GM21576 (cell line): ENCODE results near the gene DCPS.
"Not testable (repeated sequence)": the region's sequence is repeated elsewhere in the genome, so short reads cannot be mapped to it uniquely, and the experiment has no call there.

ENCODE experiments used
- ATAC-seq: cut with Tn5 transposase; IDR thresholded peaks from one replicate; pipeline ENCODE4 v1.9.1; 2021; ENCODE audit warnings: mild to moderate bottlenecking, moderate library complexity; ENCODE audit not compliant: unreplicated experiment

Gene DCPS

DNA sequence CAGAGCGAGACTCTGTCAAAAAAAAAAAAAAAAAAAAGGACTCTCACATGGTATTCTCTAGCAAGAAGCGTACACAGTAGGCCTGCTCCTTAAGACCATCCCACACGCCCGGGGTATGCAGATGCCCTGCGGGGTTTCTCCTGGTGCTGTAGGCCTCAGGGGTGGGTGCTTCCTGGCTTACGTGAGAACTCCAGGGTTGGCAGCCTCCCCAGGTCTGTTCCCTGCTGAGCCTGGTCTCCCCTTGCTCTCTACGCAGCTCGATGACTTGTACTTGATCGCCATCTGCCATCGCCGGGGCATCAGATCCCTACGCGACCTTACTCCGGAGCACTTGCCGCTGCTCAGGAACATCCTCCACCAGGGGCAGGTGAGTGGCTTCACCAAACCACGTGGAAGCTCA is 39.2 kb downstream of the DCPS start:
- no peak for ATAC-seq

DNA sequence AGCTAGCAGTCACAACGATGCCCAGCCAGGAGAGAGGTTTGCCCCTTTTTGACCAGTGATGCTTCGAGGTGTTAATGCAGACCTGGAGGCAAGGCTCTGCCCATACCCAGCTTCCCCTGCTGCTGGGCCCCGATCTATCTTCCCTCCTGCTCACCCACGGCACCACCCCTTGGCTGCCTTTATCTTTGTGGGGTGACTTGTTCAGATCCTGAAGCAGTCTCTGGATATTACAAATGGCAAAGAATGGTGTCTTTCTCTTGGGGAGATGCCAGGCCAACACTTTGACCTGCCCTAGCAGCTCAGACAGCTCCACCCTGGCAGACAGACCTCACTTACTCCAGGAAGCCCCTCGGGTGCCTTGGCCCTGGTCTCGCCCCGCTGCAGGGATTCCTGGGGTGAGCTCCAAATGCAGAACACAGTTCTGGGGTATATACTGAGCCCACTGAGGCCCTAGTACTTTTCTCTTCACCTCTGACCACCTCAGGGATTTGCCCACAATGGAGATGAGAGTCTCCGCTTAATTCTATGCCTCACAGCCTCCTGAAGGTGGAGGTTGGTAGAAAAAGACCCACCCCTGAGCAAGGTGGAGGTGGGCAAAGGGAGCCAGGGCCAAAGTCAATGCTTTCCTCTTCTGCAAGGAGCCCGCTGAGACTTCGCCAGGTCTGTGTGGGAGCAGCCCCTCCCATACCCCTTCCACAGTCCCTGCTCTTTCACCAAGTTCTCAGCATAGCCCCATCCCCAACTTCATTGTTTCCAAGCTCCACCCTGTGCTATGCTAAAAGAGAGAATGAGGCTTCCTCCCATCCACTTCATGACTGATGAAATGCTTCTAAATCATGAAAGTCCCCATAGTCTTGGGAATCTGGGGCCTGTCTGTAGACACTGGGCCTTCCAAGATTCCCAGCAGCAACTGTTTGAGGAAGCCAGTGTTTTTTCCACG is 40.6 kb downstream of the DCPS start:
- no peak for ATAC-seq

DNA sequence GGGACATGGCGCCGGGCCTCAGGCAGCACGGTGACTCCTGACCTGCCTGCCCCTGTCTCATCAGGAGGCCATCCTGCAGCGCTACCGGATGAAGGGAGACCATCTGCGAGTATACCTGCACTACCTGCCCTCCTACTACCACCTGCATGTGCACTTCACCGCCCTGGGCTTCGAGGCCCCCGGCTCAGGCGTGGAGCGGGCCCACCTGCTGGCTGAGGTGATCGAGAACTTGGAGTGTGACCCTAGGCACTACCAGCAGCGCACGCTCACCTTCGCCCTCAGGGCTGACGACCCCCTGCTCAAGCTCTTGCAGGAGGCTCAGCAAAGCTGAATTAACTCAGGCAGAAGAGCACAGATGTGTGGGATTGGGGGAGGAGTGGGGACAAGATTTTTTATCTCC is 41.4 kb downstream of the DCPS start:
- ATAC-seq = no peak

DNA sequence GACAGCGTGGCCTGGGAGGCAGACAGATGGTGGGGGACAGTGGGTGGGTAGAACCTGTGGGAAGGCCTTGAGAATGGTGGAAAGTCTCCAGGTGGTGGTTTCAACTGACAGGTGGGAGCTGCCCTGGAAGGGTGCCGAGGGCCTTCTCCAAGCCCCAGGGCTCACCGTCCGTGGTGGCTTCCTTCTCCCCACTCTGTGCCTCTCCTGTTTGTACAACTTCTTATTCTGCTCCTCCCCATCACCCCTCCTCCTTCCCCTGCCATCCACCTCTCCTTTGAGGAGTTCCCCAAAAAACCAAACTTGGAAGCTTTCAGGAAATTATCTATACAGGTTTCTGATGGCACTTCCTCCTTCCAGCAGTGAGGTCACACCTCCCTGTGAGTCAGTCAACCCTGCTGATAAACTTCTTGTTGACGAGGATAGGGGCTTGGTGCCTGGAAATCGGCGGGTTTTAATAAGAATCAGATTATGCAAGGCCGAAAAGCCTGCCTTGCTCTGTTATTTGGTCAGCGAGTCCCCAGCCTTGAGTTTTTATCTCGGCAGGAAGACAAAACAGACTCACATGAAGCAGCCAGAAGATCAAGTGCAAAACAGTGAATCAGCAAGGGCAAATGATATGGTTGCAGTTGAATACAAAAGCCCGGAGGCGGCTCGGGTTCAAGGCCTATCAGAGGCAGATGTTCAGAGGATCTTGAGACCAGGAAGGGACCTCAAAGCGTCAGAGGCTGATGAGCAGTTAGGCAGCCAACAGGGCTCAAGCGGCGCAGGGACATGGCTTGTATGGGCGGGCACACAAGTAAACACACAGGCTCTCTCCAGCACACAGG is 42.1 kb downstream of the DCPS start:
- no peak for ATAC-seq

DNA sequence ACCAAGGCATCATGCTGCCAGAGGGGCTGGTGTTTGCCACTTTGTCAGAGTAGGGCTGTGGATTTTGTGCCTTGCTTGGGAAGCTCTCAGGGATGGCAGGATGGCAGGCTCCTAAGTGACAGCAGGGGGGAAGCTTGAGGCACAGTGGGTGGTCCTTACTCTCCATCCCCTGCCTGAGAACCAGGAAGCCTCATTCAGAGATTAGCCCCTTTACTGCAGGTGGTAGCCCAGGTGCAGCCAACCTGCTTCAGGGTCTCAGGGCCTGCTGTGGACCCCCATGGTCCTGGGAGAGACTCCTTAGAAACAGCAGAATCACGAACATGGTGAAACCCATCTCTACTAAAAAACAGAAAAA is 42.7 kb downstream of the DCPS start:
- no peak for ATAC-seq

DNA sequence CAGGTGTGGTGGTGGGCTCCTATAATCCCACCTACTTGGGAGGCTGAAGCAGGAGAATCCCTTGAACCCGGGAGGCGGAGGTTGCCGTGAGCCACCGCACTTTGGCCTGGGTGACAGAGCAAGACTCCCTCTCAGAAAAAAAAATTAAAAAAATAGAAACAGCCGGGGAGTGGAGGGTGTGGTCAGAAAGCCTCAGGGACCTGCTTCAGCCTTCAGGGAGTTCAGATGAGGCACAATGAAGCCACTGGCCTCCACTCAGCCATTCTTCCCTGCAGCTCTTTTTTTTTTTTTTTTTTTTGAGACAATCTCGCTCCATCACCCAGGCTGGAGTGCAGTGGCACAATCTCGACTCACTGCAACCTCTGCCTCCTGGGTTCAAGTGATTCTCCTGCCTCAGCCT is 43.1 kb downstream of the DCPS start:
- not testable (repeated sequence) for ATAC-seq

DNA sequence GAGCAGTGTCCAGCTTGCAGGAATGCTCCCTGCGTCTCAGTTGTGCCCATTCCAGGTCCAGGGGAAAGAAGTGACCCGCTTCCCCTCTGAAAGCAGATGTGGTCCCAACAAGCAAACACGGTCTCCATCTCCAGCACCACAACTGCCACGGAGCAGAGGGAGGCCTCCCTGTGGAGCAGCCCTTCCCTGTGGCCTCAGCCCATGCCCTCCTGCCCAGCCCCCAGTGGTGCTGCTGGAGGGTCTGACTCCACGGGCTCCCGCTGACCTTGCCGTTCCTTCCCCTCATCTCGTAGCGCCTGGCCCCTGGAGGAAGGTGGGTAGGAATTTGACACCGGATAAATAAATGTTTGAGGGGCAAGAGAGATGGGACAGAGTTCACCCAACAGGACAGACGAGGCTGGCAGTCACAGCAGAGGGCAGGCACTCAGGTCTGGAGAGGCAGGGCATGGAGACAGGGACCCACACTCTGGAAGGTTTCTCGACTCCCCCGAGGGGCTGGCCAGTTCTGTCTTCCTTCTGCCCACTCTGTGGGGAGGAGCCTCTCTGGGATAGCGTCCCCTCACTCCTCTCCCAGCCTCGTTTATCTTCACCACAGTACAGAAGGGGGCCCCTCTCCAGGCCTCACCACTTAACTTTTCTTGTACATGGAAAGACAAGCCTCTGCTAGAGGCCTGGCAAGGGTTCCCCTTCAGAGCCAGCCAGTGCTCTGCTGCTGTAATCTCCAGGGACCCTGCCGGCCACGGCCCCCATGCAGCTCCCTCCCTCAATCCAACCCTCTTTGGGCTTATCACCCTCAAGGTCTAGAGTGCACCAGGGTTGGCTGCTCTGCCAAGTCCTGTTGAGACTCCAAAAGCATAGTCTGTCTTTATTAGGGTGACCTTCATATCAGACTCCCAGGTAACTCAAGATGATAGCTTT is 44.1 kb downstream of the DCPS start:
- no peak for ATAC-seq

DNA sequence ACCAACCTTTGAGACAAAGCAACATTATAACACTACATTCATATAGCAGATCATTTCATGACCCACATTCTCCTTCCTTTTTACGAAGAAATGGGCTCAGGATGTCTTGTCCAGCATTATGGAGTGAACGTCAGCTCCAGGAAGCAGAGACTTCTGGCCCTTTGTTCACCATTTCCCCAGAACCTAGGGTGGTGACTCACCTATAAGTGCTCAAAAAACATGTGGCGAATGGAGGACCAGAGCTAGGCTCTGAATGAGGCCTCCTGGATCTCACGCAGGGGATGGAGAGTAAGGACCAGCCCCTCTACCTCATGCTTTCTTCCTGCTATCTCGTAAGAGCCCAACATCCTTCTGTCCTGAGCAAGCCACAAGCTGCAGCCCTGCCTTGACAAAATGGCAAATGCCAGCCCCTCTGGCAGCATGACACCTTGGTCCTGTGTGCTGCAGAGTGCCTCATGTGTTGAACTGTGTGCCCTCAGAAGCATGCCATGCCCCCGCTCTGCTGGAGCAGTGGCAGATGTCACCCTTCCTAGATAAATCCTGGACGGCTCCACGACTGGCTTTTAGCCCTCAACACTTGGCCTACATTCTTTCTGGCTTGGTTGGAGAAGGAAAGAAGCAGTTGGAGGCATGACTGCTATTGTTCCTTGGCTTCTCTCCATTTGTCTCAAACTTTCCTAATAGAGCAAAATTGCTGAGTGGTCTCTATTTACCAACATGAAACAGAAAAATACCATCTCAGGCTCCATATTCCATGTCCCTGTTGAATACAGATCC is 45.1 kb downstream of the DCPS start:
- ATAC-seq = no peak

DNA sequence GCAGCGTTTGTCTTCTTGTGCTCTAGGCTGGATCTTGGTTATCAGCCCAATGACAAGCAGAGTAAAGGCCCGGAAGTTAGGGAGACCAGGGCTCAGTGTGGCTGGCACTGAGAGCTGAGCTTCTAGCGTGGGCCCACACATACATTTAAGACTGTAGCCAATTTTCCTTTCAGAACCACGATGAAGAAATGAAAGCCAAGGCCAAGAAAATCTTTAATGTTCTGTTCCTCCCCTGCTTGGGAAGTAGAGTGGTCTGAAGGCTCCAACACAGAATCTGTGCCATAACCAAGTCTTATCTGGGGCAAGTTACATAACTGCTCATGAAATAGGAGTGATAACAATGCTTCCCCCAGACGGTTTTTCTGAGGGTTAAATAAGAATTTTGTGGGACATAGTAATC is 47.0 kb downstream of the DCPS start:
- no peak for ATAC-seq

DNA sequence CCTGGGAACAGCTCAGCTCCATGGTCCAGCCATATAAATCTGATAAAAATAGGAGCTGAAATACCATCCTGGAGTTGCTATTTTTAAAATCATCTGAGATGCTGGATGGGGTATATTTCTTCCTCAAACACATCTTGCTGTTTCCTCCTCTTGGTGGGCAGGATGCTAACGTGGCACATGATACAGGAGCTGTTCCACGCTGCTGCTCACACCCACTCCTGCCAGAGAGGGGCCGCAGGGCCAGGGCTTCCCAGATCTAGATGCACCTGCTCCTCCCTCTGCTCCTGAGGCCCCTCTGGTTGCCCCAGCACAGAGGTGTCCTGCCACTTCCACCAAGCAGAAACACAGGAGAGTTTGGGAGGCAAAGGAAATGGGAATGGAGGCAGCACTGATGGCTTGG is 48.3 kb downstream of the DCPS start:
- ATAC-seq = no peak

DNA sequence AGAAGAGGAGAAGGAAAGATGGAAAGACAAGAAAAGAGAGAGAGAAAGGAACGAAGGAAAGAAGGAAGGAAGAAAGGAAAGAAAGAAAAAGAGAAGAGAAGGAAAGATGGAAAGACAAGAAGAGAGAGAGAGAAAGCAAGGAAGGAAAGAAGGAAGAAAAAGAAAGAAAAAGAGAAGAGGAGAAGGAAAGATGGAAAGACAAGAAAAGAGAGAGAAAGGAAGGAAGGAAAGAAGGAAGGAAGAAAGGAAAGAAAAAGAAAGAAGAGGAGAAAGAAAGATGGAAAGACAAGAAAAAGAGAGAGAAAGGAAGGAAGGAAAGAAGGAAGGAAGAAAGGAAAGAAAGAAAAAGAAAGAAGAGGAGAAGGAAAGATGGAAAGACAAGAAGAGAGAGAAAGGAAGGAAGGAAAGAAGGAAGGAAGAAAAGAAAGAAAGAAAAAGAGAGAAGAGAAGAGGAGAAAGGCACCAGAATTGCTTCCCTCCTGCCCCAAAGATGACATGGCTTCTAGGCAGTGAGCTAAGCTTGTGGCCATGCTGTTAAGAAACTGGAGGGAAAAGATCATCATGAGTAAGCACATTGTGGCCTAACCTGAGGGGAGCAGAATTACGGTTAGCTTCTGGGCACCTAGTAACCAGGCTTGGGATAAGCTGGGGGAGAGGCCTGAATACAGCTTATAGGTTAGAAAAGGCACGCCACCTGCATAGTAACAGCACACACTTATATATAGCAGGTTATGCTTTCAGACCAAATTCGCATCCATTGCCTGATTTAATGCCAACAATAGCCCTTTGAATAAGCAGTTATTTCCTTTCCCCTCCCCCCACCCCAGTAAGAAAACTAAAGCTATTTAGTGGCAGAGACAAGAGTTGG is 49.3 kb downstream of the DCPS start:
- ATAC-seq = no peak

DNA sequence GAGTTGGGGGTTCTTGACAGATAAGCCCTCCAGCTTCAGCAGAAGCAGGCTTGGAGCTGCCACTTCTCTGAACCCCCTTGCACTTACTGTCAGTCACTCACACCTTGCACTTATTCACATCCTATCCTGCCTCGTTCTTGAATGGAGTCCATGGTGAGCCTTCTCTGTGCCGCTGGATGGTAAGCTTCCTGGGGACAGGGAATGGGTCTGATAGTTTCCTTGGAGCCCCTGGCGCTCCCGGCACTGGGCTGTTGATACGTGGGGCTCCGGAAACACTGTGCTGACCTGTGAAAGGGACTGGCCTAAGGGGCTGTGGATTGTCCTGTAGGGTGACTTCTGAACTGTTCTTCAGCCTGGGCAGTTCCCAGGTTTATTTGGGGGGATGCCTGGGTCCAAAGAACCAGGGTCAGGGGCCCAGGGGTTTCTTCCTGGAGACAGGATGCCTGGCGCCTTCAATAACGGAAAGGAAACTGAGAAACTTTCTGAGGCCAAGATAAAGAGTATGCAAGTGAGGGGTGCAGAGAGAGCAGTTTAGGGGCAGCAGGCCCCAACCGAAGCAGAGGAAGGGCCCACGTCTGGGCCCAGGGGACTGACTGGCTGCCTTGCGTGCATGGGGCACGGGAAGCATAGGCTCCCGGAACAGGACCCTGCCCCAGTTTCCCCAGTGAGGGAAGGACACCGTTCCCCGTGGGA is 50.9 kb downstream of the DCPS start:
- ATAC-seq = peak; percentile 44

DNA sequence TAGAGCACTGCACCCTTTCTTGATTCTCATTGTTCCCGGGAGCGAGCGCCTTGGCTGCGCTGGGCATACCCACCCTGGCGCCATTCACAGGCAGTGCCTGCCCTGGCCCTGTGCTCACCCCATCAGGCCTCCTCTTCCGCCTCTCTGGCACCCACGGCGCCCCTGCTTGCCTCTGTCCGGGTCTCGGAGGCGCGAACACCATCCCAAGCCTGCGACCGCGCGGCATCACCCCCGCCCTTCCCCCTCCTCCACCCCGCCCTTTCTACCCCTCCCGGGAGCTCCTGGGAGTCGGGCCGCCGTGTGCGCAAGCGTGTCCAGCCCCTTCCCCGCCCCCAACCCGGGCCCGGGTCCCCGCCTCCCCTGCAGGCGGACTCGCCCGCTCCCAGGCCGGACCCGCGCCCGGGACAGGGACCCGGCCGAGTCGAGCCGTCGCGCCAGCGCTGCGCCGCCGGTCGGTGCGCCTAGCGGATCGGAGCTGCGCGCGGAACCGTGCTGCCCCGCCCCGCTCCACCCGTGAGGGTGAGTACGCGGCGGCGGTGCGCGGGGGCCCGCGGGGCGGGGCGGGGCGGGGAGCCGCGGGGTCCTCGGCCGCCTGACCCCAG is 51.6 kb downstream of the DCPS start, which contains the start of gene ST3GAL4:
TSS of gene ST3GAL4 (plus strand) at position 363 of the 602 bp plus-strand sequence. CDS start 50,470 bp downstream, outside the sequence.
- ATAC-seq = peak; percentile 60

DNA sequence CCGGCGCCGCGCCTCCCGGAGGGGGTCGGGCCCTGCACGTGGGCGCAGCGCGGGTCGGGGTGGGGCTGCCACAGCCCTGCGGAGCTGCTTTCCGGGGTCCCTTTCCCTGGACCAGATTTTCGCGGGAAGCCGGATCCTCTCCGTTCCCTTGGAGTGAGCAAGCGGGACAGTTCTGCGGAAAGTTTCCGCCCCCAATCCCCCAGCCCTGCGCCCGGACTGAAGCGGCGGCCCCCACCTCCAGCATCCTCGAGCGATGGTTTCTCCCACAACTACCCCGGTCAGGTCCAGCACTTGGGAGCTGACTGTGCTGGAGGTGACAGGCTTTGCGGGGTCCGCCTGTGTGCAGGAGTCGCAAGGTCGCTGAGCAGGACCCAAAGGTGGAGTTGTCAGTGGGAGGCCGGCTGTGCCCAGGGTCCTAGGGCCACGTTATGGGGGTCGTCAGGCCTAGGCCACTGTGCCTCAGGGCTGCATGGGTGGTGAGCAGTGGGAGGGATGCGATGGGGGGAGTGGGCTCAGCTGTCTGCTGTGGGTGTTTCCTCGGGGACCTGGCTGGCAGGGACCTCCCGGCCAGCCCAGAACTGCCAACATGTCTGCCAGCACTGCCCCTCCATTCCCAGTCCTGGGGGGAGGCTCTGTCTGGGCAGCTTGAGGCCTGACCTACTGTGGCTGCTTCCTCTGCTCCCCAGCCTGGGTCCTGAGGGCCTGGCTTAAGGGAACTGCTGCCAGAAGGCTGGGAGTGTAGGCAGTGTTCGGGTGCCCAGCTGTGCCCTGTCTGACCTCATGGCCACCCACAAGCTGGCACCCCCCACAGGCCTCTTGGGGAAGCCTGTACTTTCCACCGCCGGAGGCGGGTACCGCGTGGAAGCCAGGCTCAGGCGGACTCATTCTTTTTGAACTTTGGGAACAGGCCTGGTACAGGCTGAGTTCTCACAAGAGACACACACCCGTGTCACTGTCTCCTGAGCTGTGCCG is 52.4 kb downstream of the DCPS start:
- peak; percentile 14 for ATAC-seq

DNA sequence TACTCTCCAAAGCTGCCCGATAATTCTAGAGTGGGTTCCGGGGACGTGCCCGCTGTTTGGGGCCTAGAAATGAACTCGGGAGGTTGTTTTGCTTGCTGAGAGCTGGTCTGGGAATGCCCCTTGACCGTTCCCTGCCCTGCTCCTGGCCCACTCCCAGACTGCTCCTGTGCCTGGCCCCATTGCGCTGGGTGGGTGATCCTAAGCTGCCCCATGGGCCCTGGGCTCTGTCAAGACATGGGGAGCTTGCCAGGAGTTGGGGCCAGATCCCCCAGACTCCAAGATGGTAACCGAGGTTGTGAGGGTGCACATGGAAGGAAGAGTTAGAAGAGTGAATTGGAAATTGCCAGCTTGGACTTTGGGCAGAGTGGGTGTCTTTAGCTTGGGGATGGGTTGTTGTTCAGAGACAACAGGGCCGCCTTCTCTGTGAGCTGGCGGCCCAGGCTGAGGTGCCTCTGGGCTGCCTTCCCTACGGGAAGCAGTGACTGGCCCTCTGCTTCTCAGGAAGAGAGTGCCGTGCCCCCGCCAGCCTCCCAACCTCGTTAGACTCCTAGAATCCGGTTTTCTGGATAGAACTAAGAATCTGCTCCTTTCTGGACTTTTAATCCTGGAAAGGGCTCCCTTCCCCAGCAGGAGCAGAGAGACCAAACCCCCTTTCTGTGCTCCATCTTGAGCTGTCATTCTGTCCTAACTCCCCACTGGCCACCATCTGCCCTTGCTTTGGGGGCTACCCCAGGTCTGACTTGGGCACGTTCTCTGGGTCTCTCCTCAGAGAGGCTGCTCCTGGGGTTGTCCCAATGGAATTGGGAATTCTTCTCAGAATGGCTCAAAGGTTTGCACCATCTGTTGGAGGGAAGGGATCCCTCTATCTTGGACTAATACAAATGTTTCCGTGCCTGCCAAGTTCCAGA is 53.4 kb downstream of the DCPS start:
- no peak for ATAC-seq
